Cerebellar cortex (tissue), 1 donor: Measurements from ENCODE around the gene TK1.
"Not testable (repeated sequence)": the region's sequence is repeated elsewhere in the genome, so short reads cannot be mapped to it uniquely, and the experiment has no call there.

Experiments used
- DNase-seq: peaks from one replicate; pipeline ENCODE4 v3.0.0-alpha.2; 2015; ENCODE audit warnings: low spot score

The TK1 gene

GRCh38 chr17:78151514-78152008 is 35.3 kb downstream of the TK1 start:
- no peak for DNase-seq

- no peak for DNase-seq
These were observed 38.4 kb downstream of the TK1 start for GRCh38 chr17:78148286-78149016.

- DNase-seq: no peak
These were observed 39.4 kb downstream of the TK1 start for GRCh38 chr17:78147315-78147998.

GRCh38 chr17:78146881-78147280 is 40.0 kb downstream of the TK1 start:
- DNase-seq: no peak

GRCh38 chr17:78146471-78146869 is 40.4 kb downstream of the TK1 start:
- DNase-seq: no peak

- DNase-seq: no peak
These were observed 41.9 kb downstream of the TK1 start for GRCh38 chr17:78144736-78145641.

GRCh38 chr17:78144147-78144719 is 42.6 kb downstream of the TK1 start:
- DNase-seq: no peak

- no peak for DNase-seq
These were observed 43.4 kb downstream of the TK1 start for GRCh38 chr17:78143214-78144146.

- no peak for DNase-seq
These were observed 44.6 kb downstream of the TK1 start for GRCh38 chr17:78142119-78142861.

GRCh38 chr17:78141437-78142118 is 45.3 kb downstream of the TK1 start:
- DNase-seq: no peak

- peak; percentile 88 for DNase-seq
These were observed 46.4 kb downstream of the TK1 start for GRCh38 chr17:78140169-78141051.

GRCh38 chr17:78139861-78140168 is 47.0 kb downstream of the TK1 start:
- DNase-seq: not testable (repeated sequence)

GRCh38 chr17:78138204-78139060 is 48.4 kb downstream of the TK1 start:
- no peak for DNase-seq

- no peak for DNase-seq
These were observed 49.3 kb downstream of the TK1 start for GRCh38 chr17:78137392-78138203.

GRCh38 chr17:78135858-78136500 is 50.9 kb downstream of the TK1 start:
- no peak for DNase-seq

- no peak for DNase-seq
These were observed 51.9 kb downstream of the TK1 start for GRCh38 chr17:78134899-78135385.
